K562 (cell line): Measurements from ENCODE around the gene FAM114A2. TPM values are rescaled to one million over a fixed set of nuclear protein-coding genes. Genes with fewer than 3 reads are reported as not detected.
"Not testable (repeated sequence)": the region's sequence is repeated elsewhere in the genome, so short reads cannot be mapped to it uniquely, and the experiment has no call there.

ENCODE experiments used
- ATAC-seq: fragments of 200-7000 bp; cut with Tn5 transposase; 3 replicates; pipeline ENCODE4 v1.9.1; 2020; ENCODE audit warnings: moderate library complexity
- BruUV-seq: library from RNA; stranded (reverse); fragments of 400-500 nt; replicated peaks from 2 replicates; lab custom pipeline; 2021; lab: Mats Ljungman, UMichigan
- CTCF ChIA-PET: fragments of 300-600 bp; formaldehyde crosslinking; extraction: SDS; loops from one replicate; lab custom pipeline; 2021; ENCODE audit warnings: low intra/inter-chr PET ratio; lab: Yijun Ruan, JAX
- POLR2A ChIA-PET: fragments of 300-600, 350-650 bp; sonication (Branson Sonifier 250); formaldehyde crosslinking; extraction: SDS; loops from one replicate; lab custom pipeline; 2021; ENCODE audit warnings: antibody characterized with exemption, inconsistent platforms; lab: Yijun Ruan, JAX
- DNase-seq, 4 experiments: peaks; one replicate each; pipeline versions ENCODE4 v3.0.0 to v3.0.0-alpha.2; 2011 to 2018; ENCODE audit warnings: low spot score in 3 of 4, mixed read lengths in 3 of 4; ENCODE audit errors: extremely low read depth in 1 of 4
- FAIRE-seq: peaks from 2 replicates; lab custom pipeline; 2011; peaks lifted over from hg19 to GRCh38; lab: Jason Lieb, UNC
- H2AFZ ChIP-seq: 2 replicates; pipeline ENCODE4 v1.6.0; 2011; ENCODE audit warnings: low read depth, low read length, control low read depth, inconsistent platforms
- H3K27ac ChIP-seq: fragments of 200-600 bp; 3 replicates; pipeline ENCODE4 v1.8.0; 2011; ENCODE audit warnings: low read depth, mild to moderate bottlenecking, control low read depth, inconsistent platforms, low read length, moderate library complexity, mixed read lengths; ENCODE audit errors: extremely low read depth
- H3K27me3 ChIP-seq, 2 experiments: fragments of 300-600 bp in 1 of 2; 2 replicates in 1 of 2; 3 replicates in 1 of 2; pipeline versions ENCODE4 v1.6.0 to v1.8.0; 2011; ENCODE audit warnings: inconsistent platforms in 2 of 2, low read length in 2 of 2, mild to moderate bottlenecking in 1 of 2, mixed read lengths in 1 of 2, moderate library complexity in 1 of 2; ENCODE audit not compliant: control insufficient read depth in 2 of 2, insufficient read depth in 2 of 2
- H3K36me3 ChIP-seq: fragments of 300-600 bp; 3 replicates; pipeline ENCODE4 v1.8.0; 2011; ENCODE audit warnings: mild to moderate bottlenecking, low read length, inconsistent platforms; ENCODE audit not compliant: control insufficient read depth, insufficient read depth
- H3K4me1 ChIP-seq, 2 experiments: fragments of 200-600 bp in 1 of 2; replicated peaks in 1 of 2; 2 replicates in 1 of 2; 3 replicates in 1 of 2; pipeline versions ENCODE4 v1.5.1 to v1.8.0; 2011; ENCODE audit warnings: inconsistent platforms in 2 of 2, low read length in 2 of 2, mild to moderate bottlenecking in 1 of 2, mixed read lengths in 1 of 2, moderate library complexity in 1 of 2; ENCODE audit not compliant: control insufficient read depth in 2 of 2, insufficient read depth in 2 of 2
- H3K4me2 ChIP-seq: 2 replicates; pipeline ENCODE4 v1.6.1; 2011; ENCODE audit warnings: low read length, control low read depth, inconsistent platforms, mixed read lengths; ENCODE audit not compliant: insufficient read depth
- H3K4me3 ChIP-seq: fragments of 200-600 bp; sonication (generic), shearing (Covaris generic); 2 replicates; pipeline ENCODE4 v1.5.1; 2016; ENCODE audit warnings: control low read depth, inconsistent platforms
- H3K79me2 ChIP-seq: fragments of 200-600 bp; 3 replicates; pipeline ENCODE4 v1.8.0; 2011; ENCODE audit warnings: low read length, inconsistent platforms; ENCODE audit not compliant: control insufficient read depth, insufficient read depth
- H3K9ac ChIP-seq, 2 experiments: 2 replicates each; pipeline versions ENCODE4 v1.6.0 to v1.6.1; 2011; ENCODE audit warnings: low read depth in 2 of 2, low read length in 2 of 2, control low read depth in 1 of 2, inconsistent platforms in 1 of 2, mild to moderate bottlenecking in 1 of 2, mixed read lengths in 1 of 2; ENCODE audit not compliant: insufficient read depth in 1 of 2
- H3K9me1 ChIP-seq: one replicate; pipeline ENCODE4 v1.6.0; 2011; ENCODE audit warnings: inconsistent platforms, mild to moderate bottlenecking, low read length, moderate library complexity; ENCODE audit not compliant: control insufficient read depth, insufficient read depth
- H3K9me3 ChIP-seq: replicated peaks from 2 replicates; pipeline ENCODE4 v1.5.1; 2011; ENCODE audit warnings: low read depth, low read length, inconsistent platforms; ENCODE audit not compliant: control insufficient read depth, insufficient read depth
- H4K20me1 ChIP-seq: replicated peaks from 2 replicates; pipeline ENCODE4 v1.6.1; 2011; ENCODE audit warnings: low read length, inconsistent platforms, mixed read lengths; ENCODE audit not compliant: control insufficient read depth, insufficient read depth
- ATF4 ChIP-seq: fragments of 450-650 bp; formaldehyde crosslinking; IDR thresholded peaks from 2 replicates; pipeline ENCODE4 v1.4.0; 2022; ENCODE audit warnings: mild to moderate bottlenecking, moderate library complexity
- CEBPG ChIP-seq, 3 experiments: fragments of 200-800 bp in 1 of 3; sonication (Bioruptor generic) in 1 of 3; sonication (generic) in 1 of 3; formaldehyde crosslinking in 1 of 3; IDR thresholded peaks in 2 of 3; conservative IDR thresholded peaks in 1 of 3; 2 replicates each; pipeline versions ENCODE4 v1.6.1 to v1.8.0; 2016 to 2022; ENCODE audit warnings: missing compliant biosample characterization in 2 of 3, missing genetic modification characterization in 2 of 3, mild to moderate bottlenecking in 1 of 3, missing genetic modification reagents in 1 of 3
- FOXA3 ChIP-seq, 2 experiments: fragments of 450-650 bp in 1 of 2; sonication (generic) in 1 of 2; formaldehyde crosslinking; IDR thresholded peaks in 1 of 2; conservative IDR thresholded peaks in 1 of 2; 2 replicates each; pipeline versions ENCODE4 v1.4.0 to v1.8.0; 2020 to 2022; ENCODE audit warnings: mild to moderate bottlenecking in 2 of 2, missing genetic modification reagents in 1 of 2
- MBD1 ChIP-seq: fragments of 250-450 bp; sonication (Bioruptor Pico); IDR thresholded peaks from 2 replicates; pipeline ENCODE4 v1.8.0; 2022; ENCODE audit warnings: inconsistent platforms
- PCBP1 ChIP-seq: fragments of 200-400 bp; formaldehyde crosslinking; IDR thresholded peaks from 2 replicates; pipeline ENCODE4 v1.6.1; 2018; ENCODE audit warnings: mild to moderate bottlenecking, low read depth, low read length; ENCODE audit not compliant: poor library complexity, severe bottlenecking
- USF1 ChIP-seq: sonication (generic); formaldehyde crosslinking; IDR thresholded peaks from 2 replicates; pipeline ENCODE4 v1.9.0; 2022; ENCODE audit warnings: mild to moderate bottlenecking, missing genetic modification reagents
- ZBTB17 ChIP-seq: fragments of 450-650 bp; formaldehyde crosslinking; IDR thresholded peaks from 2 replicates; pipeline ENCODE4 v1.4.0; 2020; ENCODE audit warnings: mild to moderate bottlenecking
- ZKSCAN8 ChIP-seq: fragments of 200-800 bp; sonication (Bioruptor generic); IDR thresholded peaks from 2 replicates; pipeline ENCODE4 v1.6.1; 2016; ENCODE audit warnings: missing genetic modification characterization, missing compliant biosample characterization
- ZNF146 ChIP-seq: IDR thresholded peaks from one replicate; pipeline ENCODE4 v1.6.1; 2018; ENCODE audit warnings: missing compliant biosample characterization; ENCODE audit not compliant: unreplicated experiment
- WGBS: fragments of 100-300 bp; shearing (Covaris generic); methylation state at CpG from one replicate; pipeline ENCODE4 v1.1.6; 2016; ENCODE audit warnings: low coverage, mixed read lengths; ENCODE audit not compliant: insufficient coverage; ENCODE audit errors: missing lambda C conversion rate; 5-methylcytosine and 5-hydroxymethylcytosine counted together
- in situ Hi-C: fragments of 300-500 bp; cut with MboI; formaldehyde crosslinking; loops from 4 replicates; pipeline ENCODE4 v1.15.0; 2018; ENCODE audit warnings: inconsistent platforms, mixed read lengths
- intact Hi-C: fragments of 100-400 bp; cut with micrococcal nuclease; formaldehyde crosslinking; loops from 2 replicates; pipeline ENCODE4 v1.14.2; 2022
- polyA plus RNA-seq, 8 experiments: library from polyadenylated mRNA; depleted of rRNA in 4 of 8; stranded (reverse) in 5 of 8; unstranded in 3 of 8; fragments of >200 nt; fragmentation: Nextera tagmentation in 2 of 8; fragmentation: Illumina TruSeq in 1 of 8; extraction: Ambion mirVana in 2 of 8; extraction: Trizol in 1 of 8; gene quantifications; 2 replicates each; pipeline versions ENCODE4 v1.2.1 to v1.2.3, GENCODE V29; 2011 to 2014; ENCODE audit warnings: inconsistent platforms in 1 of 8, missing spikeins in 1 of 8
- total RNA-seq, 7 experiments: library from RNA; depleted of rRNA in 6 of 7; stranded (reverse); fragments of >200 nt in 6 of 7; fragmentation: Illumina TruSeq in 2 of 7; extraction: Trizol in 2 of 7; gene quantifications; 2 replicates each; pipeline versions ENCODE4 v1.2.1 to v1.2.3, GENCODE V29; 2011 to 2021; ENCODE audit warnings: low replicate concordance in 1 of 7

FAM114A2 gene
- total and polyA plus RNA-seq, 9 of the 15 experiments (the other 6 are each of a cell fraction or from before 2014, with no cell fraction given): 14.4 to 28.1 (median 21.2) TPM

- POLR2A ChIA-PET: not testable (repeated sequence)
Observed at GRCh38 chr5:154069854-154070253, 31.1 kb upstream of the FAM114A2 start.

GRCh38 chr5:154065971-154066370 lies 27.3 kb upstream of the FAM114A2 start:
- Histone ChIP-seq H3K4me1 (no peaks in the 10 kb centered on the region), H4K20me1 (no peaks in the 10 kb centered on the region), H3K9me1 (peaks cover 3% of the 10 kb centered on the region), H3K4me2 (no peak overlapping the region), H3K9ac (no peak overlapping the region), H3K4me3 (no peak overlapping the region), H2AFZ (no peak overlapping the region), H3K9me3 (no peaks in the 10 kb centered on the region)
- intact Hi-C loops: no loop called here
- in situ Hi-C loops: no loop called here
- CTCF ChIA-PET: no interaction called here
- ATAC-seq (no peak), FAIRE-seq (no peak), DNase-seq (no peak)
- TF ChIP-seq MBD1 (CRISPR knock-in tag): no peak
- TF ChIP-seq ZNF146 (CRISPR knock-in tag): no peak
- no peak for TF ChIP-seq ZKSCAN8 (CRISPR knock-in tag)
- TF ChIP-seq ATF4 (CRISPR knock-in tag): no peak
- no peak for TF ChIP-seq PCBP1
- no peak for TF ChIP-seq CEBPG (CRISPR knock-in tag; IDR thresholded peaks at IDR 0.05)
- TF ChIP-seq CEBPG (tag; conservative IDR thresholded peaks at IDR 0.05 in 1 of 2, IDR thresholded peaks at IDR 0.05 in 1 of 2): no peak
- no peak for TF ChIP-seq ZBTB17 (CRISPR knock-in tag)
- no peak for TF ChIP-seq USF1 (CRISPR knock-in tag)
- TF ChIP-seq, all 486 proteins: peak for 0
- H3K79me2 ChIP-seq: no peaks in the 10 kb centered on the region
- no TSS peak for BruUV-seq
- no peaks in the 10 kb centered on the region; a peak in 1 of 5 replicates for H3K27me3 ChIP-seq
- POLR2A ChIA-PET: interaction anchor here (0.6 kb wide), 1 partner anchor 87 kb away, joined by 3 read pairs; no protein-coding TSS in a partner anchor
- H3K36me3 ChIP-seq: no peaks in the 10 kb centered on the region
- no peak overlapping the region for H3K27ac ChIP-seq

More at GRCh38 chr5:154069854-154070253, 31.1 kb upstream of the FAM114A2 start:
- H3K9me1 ChIP-seq, ATAC-seq, H3K27ac ChIP-seq: not testable (repeated sequence)
- TF ChIP-seq FOXA3 (CRISPR knock-in tag; conservative IDR thresholded peaks at IDR 0.05 in 1 of 2, IDR thresholded peaks at IDR 0.05 in 1 of 2): 0 out of 4 replicates have a peak, but pooled peaks of 1 of the 2 experiments have one; percentile 16
- TF ChIP-seq, all 486 proteins: peak for 1; not testable (repeated sequence) for 485
- intact Hi-C loops: loop anchor here (5.0 to 10.0 kb wide), 3 partner anchors 397 to 572 kb away; no protein-coding TSS in a partner anchor
- 13% methylated on average over 5 of the region's 5 CpGs for WGBS
- not testable (repeated sequence) for H3K36me3 ChIP-seq, H3K4me1 ChIP-seq, H3K4me2 ChIP-seq, BruUV-seq, H3K9ac ChIP-seq, FAIRE-seq, H3K27me3 ChIP-seq, H3K79me2 ChIP-seq, H4K20me1 ChIP-seq, DNase-seq, H3K9me3 ChIP-seq, H3K4me3 ChIP-seq, H2AFZ ChIP-seq
- CTCF ChIA-PET: interaction anchor here (1.6 kb wide), 1 partner anchor 110 kb away, joined by 3 read pairs; no protein-coding TSS in a partner anchor
- in situ Hi-C loops: loop anchor here (5.0 to 10.0 kb wide), 2 partner anchors 342 to 535 kb away; no protein-coding TSS in a partner anchor
